H1 (cell line): ENCODE results near the gene FZD8. TPM values are rescaled to one million over a fixed set of nuclear protein-coding genes. Genes with fewer than 3 reads are reported as not detected.

Experiments
- RAD21 ChIP-seq, 2 experiments: IDR thresholded peaks in 1 of 2; conservative IDR thresholded peaks in 1 of 2; 2 replicates each; pipeline ENCODE4 v1.6.1; 2011; ENCODE audit warnings: low read depth in 2 of 2, low read length in 2 of 2, improper control_type of control experiment in 1 of 2, inconsistent platforms in 1 of 2, mild to moderate bottlenecking in 1 of 2, moderate library complexity in 1 of 2
- TAF1 ChIP-seq: IDR thresholded peaks from 2 replicates; pipeline ENCODE4 v1.6.1; 2011; ENCODE audit warnings: mild to moderate bottlenecking, low read depth, low read length
- polyA plus RNA-seq, 7 experiments: library from polyadenylated mRNA; depleted of rRNA in 3 of 7; stranded (reverse) in 5 of 7; unstranded in 2 of 7; fragments of >200 nt in 5 of 7; fragments of 200-250 nt in 2 of 7; gene quantifications; 1 replicate in 5 of 7; 2 replicates in 1 of 7; 4 replicates in 1 of 7; pipeline versions ENCODE4 v1.2.1 to v1.2.3, GENCODE V29; 2011 to 2013; ENCODE audit warnings: missing spikeins in 2 of 7, mixed read lengths in 2 of 7
- total RNA-seq: library from RNA; stranded (reverse); fragmentation: NEBNext Ultra II Directional; extraction: Animal tissue kit (Norgen Biotek cat#: 25700); gene quantifications from 2 replicates; pipeline ENCODE4 v1.2.1, GENCODE V29; 2021

The FZD8 gene
- total and polyA plus RNA-seq, 2 of the 8 experiments (the other 6 are each of a cell fraction or from before 2014, with no cell fraction given) = 4.8 to 7.1 TPM

- peak; percentile 47 to 65 for TF ChIP-seq RAD21 (IDR thresholded peaks at IDR 0.05 in 1 of 2, conservative IDR thresholded peaks at IDR 0.05 in 1 of 2; ENCODE audit: low read depth in 2 of 2, low read length in 2 of 2)
- no peak for TF ChIP-seq TAF1
- TF ChIP-seq, all 59 proteins: peak for 2
These were observed 30.3 kb downstream of the FZD8 start (continued) for GRCh38 chr10:35611750-35612149.
